Measurements from ENCODE around the gene ZNF224. TPM values are rescaled to one million over a fixed set of nuclear protein-coding genes. Genes with fewer than 3 reads are reported as not detected.

The ZNF224 gene
- polyA plus RNA-seq (2011; rRNA removed) = 13.2 and 17.1 TPM in 2 replicates
- 13.8 and 18.7 TPM in 2 replicates for polyA minus RNA-seq (2011; rRNA and poly(A)+ RNA removed)

DNA sequence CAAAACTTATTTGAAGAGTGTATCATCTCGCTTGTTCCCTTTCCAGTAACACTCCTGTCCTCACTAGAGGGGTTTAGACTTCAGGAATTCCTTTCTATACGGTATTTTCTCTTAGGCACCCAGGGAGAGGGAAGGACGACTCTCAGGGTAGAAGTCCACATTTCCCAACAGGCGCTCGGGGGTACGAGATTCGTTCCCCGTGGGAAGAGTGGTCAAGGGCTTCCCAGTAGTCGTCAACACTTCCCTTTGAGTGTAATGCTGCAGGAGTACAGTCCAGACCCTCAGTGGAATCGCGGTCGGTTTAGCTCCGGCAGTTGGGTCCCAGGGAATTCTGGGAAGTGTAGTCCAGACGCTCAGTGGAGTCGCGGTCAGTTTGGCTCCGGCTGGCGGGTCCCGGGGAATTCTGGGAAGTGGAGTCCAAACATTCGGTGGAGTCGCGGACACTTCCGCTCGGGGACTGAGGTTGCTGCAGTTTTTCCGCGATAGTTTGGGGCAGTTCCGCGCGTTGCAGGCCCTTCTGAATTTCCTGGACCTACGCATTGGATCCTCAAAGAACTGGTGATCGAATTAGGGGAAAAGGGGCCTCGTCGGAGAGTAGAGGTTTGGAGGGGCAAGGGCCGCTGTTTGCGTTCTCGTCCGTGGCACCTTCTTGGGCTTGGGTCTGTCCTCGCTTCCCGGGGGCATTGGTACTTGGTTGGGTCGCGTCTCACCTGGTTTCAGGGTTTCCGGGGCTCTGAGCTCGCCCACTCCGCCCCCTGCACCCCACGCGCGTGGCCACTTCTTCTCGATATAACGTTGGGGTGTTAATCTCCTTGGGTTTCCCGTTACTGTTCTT lies at the start of gene ZNF224:
Gene ZNF224, plus strand, starts transcription at position 431 of the 835 bp plus-strand sequence. CDS start 3,513 bp downstream, outside the sequence.
- ChIA-PET POLR2A (no interaction called here), CTCF (interaction anchor here (0.5 to 1.0 kb wide), 2 partner anchors 45 to 564 kb away, joined by 3 to 4 read pairs; no protein-coding TSS in a partner anchor)
- no peaks in the 10 kb centered on the region for H3K27me3 ChIP-seq (ENCODE audit: control insufficient read depth, insufficient read depth, low read length)
- DNase-seq (ENCODE audit: low read depth) = peak; percentile 65
- no peaks in the 10 kb centered on the region for H3K36me3 ChIP-seq (ENCODE audit: control insufficient read depth, insufficient read depth, low read length)
- H3K4me3 ChIP-seq (ENCODE audit: low read depth, low read length) = peak within 1 kb of the TSS; percentile 78
- TF ChIP-seq, protein P1, sequence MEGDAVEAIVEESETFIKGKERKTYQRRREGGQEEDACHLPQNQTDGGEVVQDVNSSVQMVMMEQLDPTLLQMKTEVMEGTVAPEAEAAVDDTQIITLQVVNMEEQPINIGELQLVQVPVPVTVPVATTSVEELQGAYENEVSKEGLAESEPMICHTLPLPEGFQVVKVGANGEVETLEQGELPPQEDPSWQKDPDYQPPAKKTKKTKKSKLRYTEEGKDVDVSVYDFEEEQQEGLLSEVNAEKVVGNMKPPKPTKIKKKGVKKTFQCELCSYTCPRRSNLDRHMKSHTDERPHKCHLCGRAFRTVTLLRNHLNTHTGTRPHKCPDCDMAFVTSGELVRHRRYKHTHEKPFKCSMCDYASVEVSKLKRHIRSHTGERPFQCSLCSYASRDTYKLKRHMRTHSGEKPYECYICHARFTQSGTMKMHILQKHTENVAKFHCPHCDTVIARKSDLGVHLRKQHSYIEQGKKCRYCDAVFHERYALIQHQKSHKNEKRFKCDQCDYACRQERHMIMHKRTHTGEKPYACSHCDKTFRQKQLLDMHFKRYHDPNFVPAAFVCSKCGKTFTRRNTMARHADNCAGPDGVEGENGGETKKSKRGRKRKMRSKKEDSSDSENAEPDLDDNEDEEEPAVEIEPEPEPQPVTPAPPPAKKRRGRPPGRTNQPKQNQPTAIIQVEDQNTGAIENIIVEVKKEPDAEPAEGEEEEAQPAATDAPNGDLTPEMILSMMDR (IDR thresholded peaks at IDR 0.05; ENCODE audit: insufficient read depth, low read depth, low read length) = no peak

DNA sequence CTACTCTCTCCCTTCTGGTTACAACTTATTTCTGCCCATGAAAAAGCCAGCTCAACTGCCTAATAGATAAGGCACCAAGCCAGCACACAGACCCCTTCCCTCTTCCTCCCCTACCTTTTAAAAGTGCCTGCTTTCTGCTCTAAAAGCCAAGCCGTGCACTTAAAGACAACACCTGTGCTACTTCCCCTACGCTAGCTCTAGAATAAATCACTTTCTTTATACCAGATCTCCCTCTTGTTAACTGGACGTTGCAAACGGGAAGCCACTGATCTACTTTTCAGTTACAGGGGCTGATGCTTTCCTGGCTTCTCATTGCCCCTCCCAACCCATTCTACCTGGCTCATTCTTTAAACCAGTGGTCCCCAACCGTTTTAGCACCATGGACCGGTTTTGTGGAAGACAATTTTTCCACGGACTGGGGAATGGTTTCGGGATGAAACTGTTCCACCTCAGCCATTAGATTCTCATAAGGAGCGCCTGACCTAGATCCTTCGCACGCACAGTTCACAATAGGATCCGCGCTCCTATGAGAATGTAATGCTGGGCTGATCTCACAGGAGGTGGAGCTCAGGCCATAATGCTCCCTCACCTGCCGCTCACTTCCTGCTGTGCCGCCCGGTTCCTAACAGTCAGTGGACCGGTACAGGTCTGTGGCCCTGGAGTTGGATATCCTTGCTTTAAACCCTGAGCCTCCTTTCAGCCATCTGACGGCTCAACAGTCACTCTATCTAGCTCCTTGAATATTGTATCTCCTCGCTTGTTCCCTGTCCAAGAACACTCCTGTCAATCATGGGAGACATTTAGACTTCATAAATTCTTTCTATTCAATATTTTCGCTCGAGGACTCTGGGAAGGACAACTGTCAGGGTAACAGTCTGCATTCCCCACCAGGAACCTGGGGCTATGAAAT lies 43.2 kb upstream of the ZNF224 start:
- ChIA-PET POLR2A (interaction anchor here (0.6 kb wide), 1 partner anchor 573 kb away, joined by 4 read pairs; no protein-coding TSS in a partner anchor), CTCF (no interaction called here)
- no peaks in the 10 kb centered on the region for H3K27me3 ChIP-seq (ENCODE audit: control insufficient read depth, insufficient read depth, low read length)
- peak overlapping the region; percentile 98 for H3K4me3 ChIP-seq (ENCODE audit: low read depth, low read length)
- H3K36me3 ChIP-seq (ENCODE audit: control insufficient read depth, insufficient read depth, low read length) = peaks cover 2% of the 10 kb centered on the region; the same call in 1 of the 2 replicates
- TF ChIP-seq, protein P1 (IDR thresholded peaks at IDR 0.05; ENCODE audit: insufficient read depth, low read depth, low read length) = no peak
- no peak for DNase-seq (ENCODE audit: low read depth)

DNA sequence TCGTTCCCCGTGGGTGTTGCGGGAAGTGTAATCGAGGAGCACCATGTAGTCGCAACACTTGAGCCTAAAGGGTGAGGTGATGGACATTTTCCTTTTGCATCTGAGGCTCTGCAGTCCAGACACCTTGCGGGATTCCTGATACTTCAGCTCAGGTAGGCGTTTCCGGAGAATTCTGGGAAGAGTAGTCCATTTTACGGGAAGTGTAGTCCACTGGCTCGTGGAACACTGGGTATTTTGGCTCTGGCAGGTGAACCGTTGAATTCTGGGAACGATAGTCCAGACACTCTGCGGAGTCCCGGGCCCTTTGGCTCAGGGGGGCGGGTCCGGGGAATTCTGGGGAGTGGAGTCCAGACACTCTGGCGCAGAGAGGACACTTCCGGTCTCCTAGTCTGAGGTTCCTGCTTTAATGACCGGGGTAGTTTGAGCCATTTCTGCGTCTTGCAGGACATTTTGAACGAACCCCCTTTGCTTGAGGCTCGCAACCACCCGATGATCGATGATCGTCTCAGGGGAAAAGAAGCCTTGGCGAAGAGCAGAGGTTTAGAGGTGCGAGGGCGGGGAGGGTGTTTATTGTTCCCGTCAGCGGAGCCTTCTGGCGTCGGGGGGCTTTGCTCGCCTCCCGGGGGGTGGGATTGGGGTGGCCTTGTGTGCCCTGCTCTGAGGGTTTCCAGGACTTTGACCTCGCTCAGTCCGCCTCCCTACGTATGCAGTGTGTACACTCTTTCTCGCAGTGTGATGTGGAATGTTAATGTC lies 42.3 kb upstream of the ZNF224 start, which contains the start of gene ZNF223:
Gene ZNF223, plus strand, starts transcription at position 387 of the 753 bp plus-strand sequence. CDS start 3,141 bp downstream, outside the sequence.
- no peaks in the 10 kb centered on the region for H3K27me3 ChIP-seq (ENCODE audit: control insufficient read depth, insufficient read depth, low read length)
- TF ChIP-seq, protein P1 (IDR thresholded peaks at IDR 0.05; ENCODE audit: insufficient read depth, low read depth, low read length) = no peak
- peak; percentile 73 for DNase-seq (ENCODE audit: low read depth)
- ChIA-PET POLR2A (interaction anchor here (0.6 kb wide), 1 partner anchor 458 kb away, joined by 7 read pairs; no protein-coding TSS in a partner anchor), CTCF (interaction anchor here (0.9 kb wide), 1 partner anchor 10 kb away, joined by 3 read pairs; no protein-coding TSS in a partner anchor)
- peak within 1 kb of the TSS; percentile 98 for H3K4me3 ChIP-seq (ENCODE audit: low read depth, low read length)
- peaks cover 2% of the 10 kb centered on the region; the same call in 1 of the 2 replicates for H3K36me3 ChIP-seq (ENCODE audit: control insufficient read depth, insufficient read depth, low read length)

DNA sequence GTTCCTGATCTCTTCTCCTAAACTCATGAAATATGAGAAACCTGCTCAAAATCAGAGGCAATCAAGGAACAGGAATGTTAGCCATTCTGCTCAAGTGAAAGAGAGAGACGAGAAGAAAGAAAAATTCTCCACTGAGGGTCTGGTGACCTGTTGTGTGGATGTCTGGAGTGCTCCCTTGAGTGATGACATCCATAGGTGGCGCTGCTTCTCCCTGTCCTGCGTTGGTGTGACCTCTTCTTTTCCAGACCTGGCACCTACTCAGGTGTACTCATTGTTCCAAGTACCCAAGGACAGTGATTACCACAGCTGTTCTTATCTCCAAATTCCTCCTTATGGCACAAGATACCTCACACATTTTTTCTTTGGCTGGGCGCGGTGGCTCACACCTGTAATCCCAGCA lies 38.3 kb upstream of the ZNF224 start:
- ChIA-PET CTCF (no interaction called here), POLR2A (no interaction called here)
- Histone ChIP-seq H3K27me3 (ENCODE audit: control insufficient read depth, insufficient read depth, low read length) (no peaks in the 10 kb centered on the region), H3K4me3 (ENCODE audit: low read depth, low read length) (no peak overlapping the region), H3K36me3 (ENCODE audit: control insufficient read depth, insufficient read depth, low read length) (peaks cover 12% of the 10 kb centered on the region)
- TF ChIP-seq, protein P1 (IDR thresholded peaks at IDR 0.05; ENCODE audit: insufficient read depth, low read depth, low read length) = no peak
- DNase-seq (ENCODE audit: low read depth) = no peak

Data from BJ (cell line).